Measurements from ENCODE around the gene DAD1.

DNA sequence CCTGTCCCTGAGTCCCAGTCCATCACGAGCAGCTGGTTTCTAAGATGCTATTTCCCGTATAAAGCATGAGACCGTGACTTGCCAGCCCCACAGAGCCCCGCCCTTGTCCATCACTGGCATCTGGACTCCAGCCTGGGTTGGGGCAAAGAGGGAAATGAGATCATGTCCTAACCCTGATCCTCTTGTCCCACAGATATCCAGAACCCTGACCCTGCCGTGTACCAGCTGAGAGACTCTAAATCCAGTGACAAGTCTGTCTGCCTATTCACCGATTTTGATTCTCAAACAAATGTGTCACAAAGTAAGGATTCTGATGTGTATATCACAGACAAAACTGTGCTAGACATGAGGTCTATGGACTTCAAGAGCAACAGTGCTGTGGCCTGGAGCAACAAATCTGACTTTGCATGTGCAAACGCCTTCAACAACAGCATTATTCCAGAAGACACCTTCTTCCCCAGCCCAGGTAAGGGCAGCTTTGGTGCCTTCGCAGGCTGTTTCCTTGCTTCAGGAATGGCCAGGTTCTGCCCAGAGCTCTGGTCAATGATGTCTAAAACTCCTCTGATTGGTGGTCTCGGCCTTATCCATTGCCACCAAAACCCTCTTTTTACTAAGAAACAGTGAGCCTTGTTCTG, 41.6 kb downstream of the DAD1 start:
- TF ChIP-seq, protein P1, sequence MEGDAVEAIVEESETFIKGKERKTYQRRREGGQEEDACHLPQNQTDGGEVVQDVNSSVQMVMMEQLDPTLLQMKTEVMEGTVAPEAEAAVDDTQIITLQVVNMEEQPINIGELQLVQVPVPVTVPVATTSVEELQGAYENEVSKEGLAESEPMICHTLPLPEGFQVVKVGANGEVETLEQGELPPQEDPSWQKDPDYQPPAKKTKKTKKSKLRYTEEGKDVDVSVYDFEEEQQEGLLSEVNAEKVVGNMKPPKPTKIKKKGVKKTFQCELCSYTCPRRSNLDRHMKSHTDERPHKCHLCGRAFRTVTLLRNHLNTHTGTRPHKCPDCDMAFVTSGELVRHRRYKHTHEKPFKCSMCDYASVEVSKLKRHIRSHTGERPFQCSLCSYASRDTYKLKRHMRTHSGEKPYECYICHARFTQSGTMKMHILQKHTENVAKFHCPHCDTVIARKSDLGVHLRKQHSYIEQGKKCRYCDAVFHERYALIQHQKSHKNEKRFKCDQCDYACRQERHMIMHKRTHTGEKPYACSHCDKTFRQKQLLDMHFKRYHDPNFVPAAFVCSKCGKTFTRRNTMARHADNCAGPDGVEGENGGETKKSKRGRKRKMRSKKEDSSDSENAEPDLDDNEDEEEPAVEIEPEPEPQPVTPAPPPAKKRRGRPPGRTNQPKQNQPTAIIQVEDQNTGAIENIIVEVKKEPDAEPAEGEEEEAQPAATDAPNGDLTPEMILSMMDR (IDR thresholded peaks at IDR 0.05), result no peak
- TF ChIP-seq POLR2AphosphoS5 (IDR thresholded peaks at IDR 0.05), result no peak
